ENCODE data around the gene MYD88.

MYD88 gene

GRCh38 chr3:38118421-38119247, 19.8 kb upstream of the MYD88 start:
- TF ChIP-seq EZH2phosphoT487 (conservative IDR thresholded peaks at IDR 0.05; ENCODE audit: low read length) = no peak
- TF ChIP-seq CTCF (IDR thresholded peaks at IDR 0.05; ENCODE audit: insufficient read depth, low read length, poor library complexity, severe bottlenecking) = no peak
- H3K9me3 ChIP-seq (ENCODE audit: insufficient read depth, low read length) = no peaks in the 10 kb centered on the region
- H3K9ac ChIP-seq (ENCODE audit: low read length) = no peak overlapping the region
- H3K27ac ChIP-seq (ENCODE audit: low read depth, low read length) = no peak overlapping the region
- no peak overlapping the region for H2AFZ ChIP-seq (ENCODE audit: low read depth, low read length, severe bottlenecking)
- no peaks in the 10 kb centered on the region for H4K20me1 ChIP-seq (ENCODE audit: low read depth, low read length)
- no peaks in the 10 kb centered on the region for H3K27me3 ChIP-seq (ENCODE audit: low read length)
- H3K4me2 ChIP-seq (ENCODE audit: low read depth, low read length, poor library complexity, severe bottlenecking) = no peak overlapping the region
- H3K9me2 ChIP-seq (replicated peaks; ENCODE audit: insufficient read depth, low read length) = no peaks in the 10 kb centered on the region
- H3K4me3 ChIP-seq (ENCODE audit: insufficient read depth, low read length, poor library complexity, severe bottlenecking) = no peak overlapping the region
- H3K79me2 ChIP-seq (ENCODE audit: insufficient read depth, low read length) = no peaks in the 10 kb centered on the region
- no peaks in the 10 kb centered on the region for H3F3A ChIP-seq (ENCODE audit: insufficient read depth)
- H3K36me3 ChIP-seq (ENCODE audit: low read length) = no peaks in the 10 kb centered on the region

- Histone ChIP-seq H3K9ac (ENCODE audit: low read length) (no peak overlapping the region), H2AFZ (ENCODE audit: low read depth, low read length, severe bottlenecking) (no peak overlapping the region), H3K4me3 (ENCODE audit: insufficient read depth, low read length, poor library complexity, severe bottlenecking) (no peak overlapping the region), H4K20me1 (ENCODE audit: low read depth, low read length) (no peaks in the 10 kb centered on the region), H3K4me2 (ENCODE audit: low read depth, low read length, poor library complexity, severe bottlenecking) (no peak overlapping the region), H3K27ac (ENCODE audit: low read depth, low read length) (no peak overlapping the region), H3K36me3 (ENCODE audit: low read length) (no peaks in the 10 kb centered on the region), H3K27me3 (ENCODE audit: low read length) (no peaks in the 10 kb centered on the region), H3K9me2 (replicated peaks; ENCODE audit: insufficient read depth, low read length) (no peaks in the 10 kb centered on the region), H3K79me2 (ENCODE audit: insufficient read depth, low read length) (no peaks in the 10 kb centered on the region), H3K9me3 (ENCODE audit: insufficient read depth, low read length) (no peaks in the 10 kb centered on the region), H3F3A (ENCODE audit: insufficient read depth) (no peaks in the 10 kb centered on the region)
- TF ChIP-seq CTCF (IDR thresholded peaks at IDR 0.05; ENCODE audit: insufficient read depth, low read length, poor library complexity, severe bottlenecking) = no peak
Measured at GRCh38 chr3:38119248-38119544, 19.3 kb upstream of the MYD88 start.

GRCh38 chr3:38119821-38120692, 18.4 kb upstream of the MYD88 start:
- Histone ChIP-seq H3K9me2 (replicated peaks; ENCODE audit: insufficient read depth, low read length) (no peaks in the 10 kb centered on the region), H3K4me3 (ENCODE audit: insufficient read depth, low read length, poor library complexity, severe bottlenecking) (no peak overlapping the region), H3K9ac (ENCODE audit: low read length) (no peak overlapping the region), H3K9me3 (ENCODE audit: insufficient read depth, low read length) (no peaks in the 10 kb centered on the region), H2AFZ (ENCODE audit: low read depth, low read length, severe bottlenecking) (no peak overlapping the region), H3K27ac (ENCODE audit: low read depth, low read length) (no peak overlapping the region), H3K27me3 (ENCODE audit: low read length) (no peaks in the 10 kb centered on the region), H3K4me2 (ENCODE audit: low read depth, low read length, poor library complexity, severe bottlenecking) (no peak overlapping the region), H3K79me2 (ENCODE audit: insufficient read depth, low read length) (no peaks in the 10 kb centered on the region), H4K20me1 (ENCODE audit: low read depth, low read length) (no peaks in the 10 kb centered on the region), H3F3A (ENCODE audit: insufficient read depth) (no peaks in the 10 kb centered on the region), H3K36me3 (ENCODE audit: low read length) (0 out of 2 replicates have a peak, but pooled peaks cover 3% of the 10 kb centered on the region)
- TF ChIP-seq EZH2phosphoT487 (conservative IDR thresholded peaks at IDR 0.05; ENCODE audit: low read length) = no peak
- no peak for TF ChIP-seq CTCF (IDR thresholded peaks at IDR 0.05; ENCODE audit: insufficient read depth, low read length, poor library complexity, severe bottlenecking)
